ENCODE results near the gene ELFN2.

The ELFN2 gene

DNA sequence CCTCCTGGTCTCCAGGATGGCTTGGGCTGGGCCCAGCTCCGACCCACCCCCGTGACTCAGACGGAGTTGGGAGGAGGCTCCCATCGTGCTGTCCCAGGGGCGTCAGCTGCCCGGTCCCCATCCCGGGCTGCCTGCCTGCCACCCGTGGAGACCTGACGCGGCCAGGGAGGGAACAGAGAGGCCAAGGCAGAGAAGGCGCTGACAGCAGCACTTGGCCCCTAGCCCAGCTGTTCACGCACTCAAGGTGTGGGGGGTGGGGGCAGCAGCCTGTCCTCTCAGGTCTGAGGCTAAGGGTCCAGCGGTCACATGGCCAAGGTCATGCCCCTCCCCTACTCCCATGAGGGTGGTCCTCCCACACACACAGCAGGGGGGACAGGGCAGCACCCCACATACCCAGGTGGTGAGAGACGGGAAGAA, 48.6 kb downstream of the ELFN2 start:
- DNase-seq = no peak

- DNase-seq = no peak
Observed at GRCh38 chr22:37377927-37378326, 49.4 kb downstream of the ELFN2 start.

- DNase-seq = no peak
Observed at GRCh38 chr22:37377138-37377537, 50.1 kb downstream of the ELFN2 start.

- DNase-seq = no peak
Observed at GRCh38 chr22:37376643-37377042, 50.6 kb downstream of the ELFN2 start.

DNA sequence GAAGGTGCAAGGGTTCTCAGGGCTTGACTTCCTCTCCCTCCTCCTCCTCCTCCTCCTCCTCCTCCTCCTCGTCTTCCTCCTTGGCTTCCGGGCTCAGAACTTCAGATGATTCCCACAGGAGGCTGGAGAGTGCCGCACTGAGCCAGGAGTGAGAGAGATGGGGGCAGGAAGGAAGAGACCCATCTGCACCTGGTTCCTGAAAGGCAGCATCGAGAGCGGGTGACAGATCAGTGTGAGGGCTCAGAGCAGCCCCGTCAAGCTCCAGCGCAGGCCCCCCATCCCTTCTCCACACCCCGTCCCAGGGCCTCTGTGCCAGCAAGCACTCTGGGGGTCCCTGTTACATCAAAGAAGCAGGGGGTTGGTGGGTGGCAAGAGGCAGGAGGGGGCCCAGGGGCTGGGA, 51.5 kb downstream of the ELFN2 start:
- no peak for DNase-seq

DNA sequence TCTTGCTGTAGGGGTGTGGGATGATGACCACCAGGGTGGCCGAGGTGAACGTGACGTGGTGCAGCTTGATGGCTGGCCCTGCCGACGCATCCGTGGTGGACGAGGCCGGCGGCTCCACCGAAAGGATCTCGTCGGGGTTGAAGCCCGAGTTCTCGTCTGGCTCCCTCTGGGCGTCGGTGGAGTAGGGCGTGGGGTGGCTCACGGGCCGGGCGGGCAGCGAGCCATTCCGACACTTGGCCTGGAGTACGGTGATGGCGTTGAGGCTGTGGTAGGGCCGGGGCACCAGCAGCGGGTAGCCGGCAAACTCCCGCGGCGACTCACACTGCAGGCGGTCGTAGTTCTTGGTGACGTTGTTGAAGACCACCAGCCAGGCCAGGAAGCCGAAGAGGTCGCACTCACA, 52.7 kb downstream of the ELFN2 start:
- no peak for DNase-seq

DNA sequence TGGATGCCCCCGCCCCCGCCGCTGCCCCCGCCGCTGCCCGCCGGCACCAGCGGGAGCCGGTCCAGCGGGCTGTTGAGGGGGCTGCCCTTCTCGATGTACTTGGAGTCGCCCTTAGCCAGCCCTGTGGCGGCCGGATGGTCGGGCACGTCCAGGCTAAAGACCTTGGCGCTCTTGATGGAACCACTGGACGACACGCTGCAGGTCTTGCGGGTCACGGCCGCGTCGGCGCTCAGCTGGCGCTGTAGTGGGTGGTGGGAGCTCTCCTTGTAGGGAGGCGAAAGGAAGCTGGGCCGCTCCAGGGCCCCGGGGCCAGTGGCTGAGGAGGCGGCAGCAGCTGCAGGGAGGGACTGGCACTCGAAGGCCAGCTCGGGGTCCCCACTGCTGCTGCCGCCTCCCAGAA, 53.8 kb downstream of the ELFN2 start:
- DNase-seq = no peak

DNA sequence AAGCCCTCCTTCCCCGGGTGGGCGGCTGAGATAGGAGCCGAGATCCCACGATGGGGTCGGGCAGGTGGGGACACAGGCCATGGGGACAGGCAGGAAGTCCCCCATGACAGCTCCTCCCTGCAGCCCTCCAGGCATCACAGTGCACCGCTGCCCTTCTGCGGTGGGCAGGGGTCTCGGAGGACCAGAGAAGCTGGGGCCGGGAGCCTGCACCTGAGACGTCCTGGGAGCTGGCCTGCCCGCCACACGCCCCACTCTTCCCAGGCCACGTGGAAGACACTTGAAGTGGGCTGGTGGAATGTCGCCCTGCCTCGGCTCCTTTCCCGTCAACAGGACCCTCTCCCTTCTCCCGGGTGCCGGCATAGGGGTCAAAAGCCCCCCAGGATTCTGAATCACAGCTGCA, 55.4 kb downstream of the ELFN2 start:
- no peak for DNase-seq

DNA sequence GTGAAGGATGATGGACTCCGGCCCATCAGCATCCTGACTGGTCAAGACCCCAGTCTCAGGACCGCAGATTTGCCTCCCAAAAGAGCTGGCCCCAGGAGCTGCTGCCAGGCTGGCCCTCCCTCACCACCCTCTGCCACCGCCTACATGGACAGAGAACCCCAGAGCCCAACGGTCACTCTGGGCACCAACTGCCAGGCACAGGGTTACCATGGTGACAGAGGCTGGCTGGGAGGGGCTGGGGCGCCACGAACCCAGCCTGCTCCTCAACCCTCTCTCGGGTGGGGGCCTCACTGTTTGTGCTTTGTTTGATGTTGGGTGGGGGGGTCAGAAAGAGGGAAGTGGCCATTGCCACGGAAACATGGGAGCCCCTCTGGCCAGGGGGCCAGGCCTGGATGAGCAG, 55.8 kb downstream of the ELFN2 start:
- no peak for DNase-seq

- DNase-seq = no peak
Observed at GRCh38 chr22:37370306-37370979, 56.8 kb downstream of the ELFN2 start.

- DNase-seq = no peak
Observed at GRCh38 chr22:37369483-37369882, 57.8 kb downstream of the ELFN2 start.

DNA sequence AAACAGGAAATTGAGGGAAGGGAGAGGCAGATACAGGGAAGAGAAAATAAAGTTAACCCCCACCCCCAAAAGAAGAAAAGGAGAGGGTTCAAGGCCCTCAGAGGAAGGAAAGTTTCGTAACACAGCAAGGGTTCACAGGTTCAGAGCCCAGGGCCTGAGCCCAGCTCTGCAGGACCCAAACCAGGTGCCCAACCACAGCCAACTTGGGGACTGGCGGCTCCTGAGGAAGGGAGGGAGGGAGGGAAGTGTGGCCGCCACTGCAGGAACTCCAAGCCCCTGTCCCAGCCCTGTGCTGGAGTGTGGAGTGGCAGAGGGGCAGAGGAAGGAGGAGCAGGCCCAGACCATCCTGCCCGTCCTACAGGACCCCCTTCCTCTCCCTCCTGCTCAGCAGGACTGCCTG, 59.2 kb downstream of the ELFN2 start:
- DNase-seq = no peak

- no peak for DNase-seq
Observed at GRCh38 chr22:37366601-37367000, 60.7 kb downstream of the ELFN2 start.

GRCh38 chr22:37365950-37366349, 61.3 kb downstream of the ELFN2 start:
- no peak for DNase-seq

DNA sequence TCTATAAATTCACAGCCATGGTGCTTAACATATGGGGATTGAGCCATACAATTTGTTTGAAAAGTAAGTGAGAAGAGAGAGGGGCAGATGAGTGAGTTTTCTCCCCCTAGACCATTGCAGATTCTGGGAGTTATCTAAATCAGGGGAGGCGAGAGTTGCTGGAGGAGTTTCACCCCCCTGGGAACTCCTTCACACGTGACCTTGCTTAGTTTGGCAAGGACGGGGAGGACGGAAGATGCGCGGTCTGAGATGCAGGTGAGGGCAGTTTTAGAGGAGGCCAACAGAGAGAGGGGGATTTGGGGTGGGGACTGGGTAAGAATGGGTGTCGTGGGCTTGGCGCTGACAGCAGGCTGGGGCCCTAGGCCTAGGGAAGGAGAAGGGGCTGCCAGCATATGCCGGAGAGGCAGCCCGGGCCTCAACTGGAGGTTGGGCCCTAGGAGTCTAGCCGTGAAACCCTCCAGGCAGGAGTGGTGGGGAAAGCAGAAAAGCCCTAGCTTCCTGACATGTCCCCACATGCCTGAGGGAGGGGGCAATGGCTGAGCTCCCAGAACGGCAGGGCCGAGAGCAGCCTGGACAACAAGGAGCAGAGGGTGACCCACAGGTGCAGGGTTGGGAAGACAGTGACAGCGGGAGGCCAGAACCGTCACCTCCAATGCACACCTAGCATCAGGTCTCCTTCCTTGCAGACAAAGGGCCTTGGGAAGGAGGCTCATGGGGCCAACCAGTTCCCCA, 63.9 kb downstream of the ELFN2 start:
- DNase-seq = no peak

DNA sequence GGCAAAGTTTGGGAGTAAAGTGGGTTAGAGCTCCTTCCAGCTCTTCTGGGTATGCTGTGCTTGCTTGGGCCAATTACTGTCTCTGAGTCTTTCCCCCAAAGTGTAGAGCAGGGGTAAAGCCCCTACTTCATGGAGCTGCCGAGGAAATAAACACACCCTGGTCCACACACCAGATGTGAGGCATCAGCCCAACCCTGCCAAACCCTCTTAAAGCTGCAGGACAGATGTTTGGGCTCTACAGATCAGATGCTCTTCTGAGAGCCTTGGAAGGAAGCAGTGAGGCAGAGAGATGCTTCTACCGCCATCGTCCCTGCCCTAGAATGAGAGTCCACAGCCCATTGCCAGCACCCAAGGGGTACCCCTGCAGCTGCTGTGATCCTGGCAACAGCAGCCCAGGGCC, 64.7 kb downstream of the ELFN2 start:
- no peak for DNase-seq

- no peak for DNase-seq
Observed at GRCh38 chr22:37358917-37359316, 68.4 kb downstream of the ELFN2 start.

DNA sequence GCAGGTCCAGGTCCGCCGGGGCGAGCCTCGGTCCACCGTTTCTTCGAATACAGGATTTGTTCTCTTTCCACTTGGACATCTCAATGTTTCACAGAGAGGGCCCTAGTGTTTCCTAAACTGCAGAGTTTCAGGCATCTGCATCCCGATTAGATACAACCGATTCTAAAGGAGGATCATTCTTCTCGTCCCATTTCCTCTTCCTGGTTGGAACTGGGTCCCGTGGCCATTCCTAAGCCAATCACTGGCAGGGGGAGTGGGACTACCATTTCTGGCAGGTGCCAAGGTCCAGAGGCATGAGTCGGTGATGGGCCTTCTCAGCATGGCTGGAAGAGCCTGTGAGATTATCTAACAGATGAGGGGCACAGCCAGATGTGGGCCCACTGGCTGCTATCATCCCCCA, 68.9 kb downstream of the ELFN2 start:
- no peak for DNase-seq

GRCh38 chr22:37357446-37358075, 69.7 kb downstream of the ELFN2 start:
- no peak for DNase-seq

DNA sequence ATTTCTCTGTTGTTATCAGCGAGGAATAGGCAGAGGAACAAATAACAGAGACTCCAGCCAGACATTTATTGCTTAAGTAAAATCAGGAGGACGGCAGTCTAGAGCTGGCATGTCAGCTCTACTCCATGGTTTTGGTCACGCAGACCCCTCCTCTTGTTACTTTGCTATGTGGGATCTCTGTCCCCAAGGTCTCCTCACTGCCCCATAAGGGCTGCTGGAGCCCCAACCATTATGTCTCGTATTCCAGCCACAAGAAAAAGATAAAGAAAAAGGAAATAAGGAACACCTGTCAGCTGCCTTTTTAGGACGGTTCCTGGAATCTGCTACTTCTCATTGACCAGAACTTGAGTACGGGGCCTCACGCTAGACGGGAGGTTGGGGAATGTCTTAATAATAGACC, 70.4 kb downstream of the ELFN2 start:
- no peak for DNase-seq

DNA sequence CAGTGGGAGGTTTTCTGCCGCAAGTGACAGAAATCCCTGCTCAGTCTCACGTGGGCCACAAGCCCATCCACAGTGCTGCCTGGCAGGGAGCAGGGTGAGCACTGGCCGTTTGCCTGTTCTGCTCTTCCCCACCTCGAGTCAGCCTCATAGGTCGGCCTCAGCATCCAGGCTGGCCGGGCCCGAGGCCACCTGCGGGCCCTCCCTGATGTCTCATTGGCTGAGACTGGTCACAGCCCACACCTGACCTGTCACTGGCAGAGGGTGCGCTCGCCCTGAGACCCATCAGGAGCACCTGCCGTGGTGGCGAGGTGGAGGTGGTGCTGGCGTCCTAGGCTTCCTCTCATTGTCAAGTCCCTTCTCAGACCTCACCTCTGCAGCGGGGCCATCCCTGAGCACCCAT, 72.1 kb downstream of the ELFN2 start:
- DNase-seq = no peak

DNA sequence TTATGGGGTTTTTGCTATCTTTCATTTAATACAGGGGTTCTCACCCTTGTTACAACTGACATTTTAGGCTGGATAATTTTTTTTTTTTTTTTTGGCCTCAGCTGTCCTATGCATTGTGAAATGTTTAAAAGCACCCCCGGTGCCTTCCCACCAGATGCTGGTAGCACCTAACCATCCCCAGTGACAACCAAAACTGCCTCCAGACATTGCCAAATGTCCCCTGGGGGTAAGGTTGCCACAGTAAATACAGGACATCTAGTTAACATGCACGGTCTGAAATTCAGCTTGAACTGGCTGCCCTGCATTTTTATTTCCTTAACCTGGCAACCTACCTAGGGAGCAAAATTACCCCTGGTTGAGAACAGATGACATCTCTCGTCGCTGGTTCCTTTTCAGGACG, 72.6 kb downstream of the ELFN2 start:
- no peak for DNase-seq

- no peak for DNase-seq
Observed at GRCh38 chr22:37354261-37354660, 73.0 kb downstream of the ELFN2 start.

DNA sequence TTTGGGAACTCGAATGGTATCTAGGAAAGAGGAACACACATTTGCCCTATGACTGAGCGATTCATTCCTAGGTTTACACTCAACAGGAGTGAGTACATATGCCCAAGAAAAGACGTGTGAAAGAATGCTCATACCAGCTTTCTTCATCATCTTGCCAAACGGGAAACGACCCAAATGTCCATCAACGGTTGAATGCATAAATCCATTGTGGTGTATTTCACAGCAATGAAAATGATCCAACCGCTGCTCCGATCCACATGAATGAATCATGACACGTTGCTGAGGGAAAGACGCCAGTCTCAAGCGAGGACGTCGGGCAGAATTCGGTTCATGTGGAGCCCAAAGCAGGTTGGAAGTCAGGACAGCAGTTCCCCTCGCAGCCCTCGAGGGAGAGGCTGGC, 73.4 kb downstream of the ELFN2 start:
- DNase-seq = no peak
